ENCODE measurements around the gene SORD. TPM values are rescaled to one million over a fixed set of nuclear protein-coding genes. Genes with fewer than 3 reads are reported as not detected.
"Not testable (repeated sequence)": the region's sequence is repeated elsewhere in the genome, so short reads cannot be mapped to it uniquely, and the experiment has no call there.

SORD gene
- total RNA-seq, 2 experiments from 2014 or later = 7.6 to 10.2 TPM

- H3K4me3 Mint-ChIP-seq; DNase-seq; H3K27ac Mint-ChIP-seq; POLR2A ChIA-PET; ATAC-seq (ENCODE audit: low read depth); H3K27me3 Mint-ChIP-seq; H3K9me3 Mint-ChIP-seq: not testable (repeated sequence)
- H3K4me1 Mint-ChIP-seq = peaks cover 10% of the 10 kb centered on the region
- H3K36me3 Mint-ChIP-seq = peaks cover 14% of the 10 kb centered on the region
Observed at GRCh38 chr15:45058690-45059675, 36.0 kb downstream of the SORD start.

GRCh38 chr15:45062301-45062700 is 39.3 kb downstream of the SORD start:
- H3K4me3 Mint-ChIP-seq; DNase-seq; H3K27me3 Mint-ChIP-seq; H3K9me3 Mint-ChIP-seq; POLR2A ChIA-PET; ATAC-seq (ENCODE audit: low read depth); H3K27ac Mint-ChIP-seq: not testable (repeated sequence)
- Mint-ChIP-seq H3K4me1 (peaks cover 13% of the 10 kb centered on the region), H3K36me3 (peaks cover 14% of the 10 kb centered on the region)

- Mint-ChIP-seq H3K27me3 (no peaks in the 10 kb centered on the region), H3K4me3 (no peak overlapping the region), H3K27ac (no peak overlapping the region), H3K9me3 (no peaks in the 10 kb centered on the region), H3K4me1 (peaks cover 13% of the 10 kb centered on the region), H3K36me3 (peaks cover 14% of the 10 kb centered on the region)
- POLR2A ChIA-PET = no interaction called here
- ATAC-seq (ENCODE audit: low read depth) = no peak
- no peak for DNase-seq
Observed at GRCh38 chr15:45064386-45064785, 41.4 kb downstream of the SORD start.

GRCh38 chr15:45069942-45070360 is 47.0 kb downstream of the SORD start:
- H3K27ac Mint-ChIP-seq; H3K4me1 Mint-ChIP-seq; H3K4me3 Mint-ChIP-seq; H3K27me3 Mint-ChIP-seq; DNase-seq; H3K9me3 Mint-ChIP-seq; ATAC-seq (ENCODE audit: low read depth); POLR2A ChIA-PET; H3K36me3 Mint-ChIP-seq: not testable (repeated sequence)

GRCh38 chr15:45073602-45074001 is 50.6 kb downstream of the SORD start:
- H3K27ac Mint-ChIP-seq; DNase-seq; H3K9me3 Mint-ChIP-seq; H3K27me3 Mint-ChIP-seq; H3K4me1 Mint-ChIP-seq; H3K36me3 Mint-ChIP-seq; H3K4me3 Mint-ChIP-seq; ATAC-seq (ENCODE audit: low read depth): not testable (repeated sequence)
- POLR2A ChIA-PET = interaction anchor here (0.6 kb wide), 1 partner anchor 458 kb away, joined by 3 read pairs; no protein-coding TSS in a partner anchor

- DNase-seq; H3K4me3 Mint-ChIP-seq; ATAC-seq (ENCODE audit: low read depth); H3K27ac Mint-ChIP-seq; H3K36me3 Mint-ChIP-seq; POLR2A ChIA-PET; H3K9me3 Mint-ChIP-seq; H3K4me1 Mint-ChIP-seq; H3K27me3 Mint-ChIP-seq: not testable (repeated sequence)
Observed at GRCh38 chr15:45075440-45076320, 52.7 kb downstream of the SORD start.

GRCh38 chr15:45077391-45077790 is 54.4 kb downstream of the SORD start:
- H3K27ac Mint-ChIP-seq; H3K36me3 Mint-ChIP-seq; H3K4me3 Mint-ChIP-seq; POLR2A ChIA-PET; ATAC-seq (ENCODE audit: low read depth); DNase-seq; H3K9me3 Mint-ChIP-seq; H3K4me1 Mint-ChIP-seq; H3K27me3 Mint-ChIP-seq: not testable (repeated sequence)

GRCh38 chr15:45079201-45079600 is 56.2 kb downstream of the SORD start:
- H3K27ac Mint-ChIP-seq; H3K9me3 Mint-ChIP-seq; H3K27me3 Mint-ChIP-seq; ATAC-seq (ENCODE audit: low read depth); H3K4me3 Mint-ChIP-seq; POLR2A ChIA-PET; H3K4me1 Mint-ChIP-seq; H3K36me3 Mint-ChIP-seq; DNase-seq: not testable (repeated sequence)

GRCh38 chr15:45079628-45080246 is 56.7 kb downstream of the SORD start:
- H3K4me3 Mint-ChIP-seq; H3K9me3 Mint-ChIP-seq; ATAC-seq (ENCODE audit: low read depth); DNase-seq; H3K27ac Mint-ChIP-seq; H3K4me1 Mint-ChIP-seq; POLR2A ChIA-PET; H3K36me3 Mint-ChIP-seq: not testable (repeated sequence)
- peaks cover 11% of the 10 kb centered on the region for H3K27me3 Mint-ChIP-seq

GRCh38 chr15:45080593-45080992 is 57.6 kb downstream of the SORD start:
- ATAC-seq (ENCODE audit: low read depth); H3K9me3 Mint-ChIP-seq; DNase-seq; H3K4me1 Mint-ChIP-seq; H3K4me3 Mint-ChIP-seq; POLR2A ChIA-PET; H3K36me3 Mint-ChIP-seq; H3K27ac Mint-ChIP-seq: not testable (repeated sequence)
- peaks cover 11% of the 10 kb centered on the region for H3K27me3 Mint-ChIP-seq

- peaks cover 17% of the 10 kb centered on the region for H3K27me3 Mint-ChIP-seq
- H3K4me1 Mint-ChIP-seq; H3K27ac Mint-ChIP-seq; H3K36me3 Mint-ChIP-seq; DNase-seq; H3K9me3 Mint-ChIP-seq; POLR2A ChIA-PET; H3K4me3 Mint-ChIP-seq; ATAC-seq (ENCODE audit: low read depth): not testable (repeated sequence)
Observed at GRCh38 chr15:45082412-45082811, 59.4 kb downstream of the SORD start.

GRCh38 chr15:45083223-45083622 is 60.2 kb downstream of the SORD start:
- Mint-ChIP-seq H3K9me3 (no peaks in the 10 kb centered on the region), H3K4me1 (no peaks in the 10 kb centered on the region), H3K27me3 (peaks cover 18% of the 10 kb centered on the region), H3K27ac (no peak overlapping the region), H3K4me3 (no peak overlapping the region), H3K36me3 (no peaks in the 10 kb centered on the region)
- POLR2A ChIA-PET = no interaction called here
- ATAC-seq (ENCODE audit: low read depth) = no peak
- DNase-seq = no peak

- Mint-ChIP-seq H3K4me3 (no peak overlapping the region), H3K36me3 (no peaks in the 10 kb centered on the region), H3K4me1 (no peaks in the 10 kb centered on the region)
Observed at GRCh38 chr15:45084163-45084562, 61.2 kb downstream of the SORD start.

More at GRCh38 chr15:45084163-45084562, 61.2 kb downstream of the SORD start:
- no peak for ATAC-seq (ENCODE audit: low read depth)
- Mint-ChIP-seq H3K27ac (no peak overlapping the region), H3K27me3 (peaks cover 18% of the 10 kb centered on the region), H3K9me3 (no peaks in the 10 kb centered on the region)
- DNase-seq = no peak
- POLR2A ChIA-PET = no interaction called here

Data from activated naive CD8-positive, alpha-beta T cell treated with anti-CD3 and anti-CD28 coated beads, Interleukin-2, amount 10 ng/mL, durations not matched to agents 7 days and 5 days (primary cell).